Measurements from ENCODE around the gene GPR37L1. TPM values are rescaled to one million over a fixed set of nuclear protein-coding genes. Genes with fewer than 3 reads are reported as not detected.
A peak's percentile ranks its signal among the peaks of the same experiment; 100 is the strongest.

The GPR37L1 gene
- total RNA-seq, 4 donors from 2014 or later: 0.22 to 0.34 TPM; not detected in 2

GRCh38 chr1:202076050-202076511 lies 46.6 kb upstream of the GPR37L1 start:
- Histone ChIP-seq H3K4me1 (peaks cover 0 to under 1% of the 10 kb centered on the region in 2 donors), H3K27ac (no peak overlapping the region), H3K4me3 (replicated peaks in 1 of 3) (no peak overlapping the region), H3K36me3 (no peaks in the 10 kb centered on the region), H3K27me3 (no peaks in the 10 kb centered on the region), H3K9me3 (no peaks in the 10 kb centered on the region)
- TF ChIP-seq, protein P1, sequence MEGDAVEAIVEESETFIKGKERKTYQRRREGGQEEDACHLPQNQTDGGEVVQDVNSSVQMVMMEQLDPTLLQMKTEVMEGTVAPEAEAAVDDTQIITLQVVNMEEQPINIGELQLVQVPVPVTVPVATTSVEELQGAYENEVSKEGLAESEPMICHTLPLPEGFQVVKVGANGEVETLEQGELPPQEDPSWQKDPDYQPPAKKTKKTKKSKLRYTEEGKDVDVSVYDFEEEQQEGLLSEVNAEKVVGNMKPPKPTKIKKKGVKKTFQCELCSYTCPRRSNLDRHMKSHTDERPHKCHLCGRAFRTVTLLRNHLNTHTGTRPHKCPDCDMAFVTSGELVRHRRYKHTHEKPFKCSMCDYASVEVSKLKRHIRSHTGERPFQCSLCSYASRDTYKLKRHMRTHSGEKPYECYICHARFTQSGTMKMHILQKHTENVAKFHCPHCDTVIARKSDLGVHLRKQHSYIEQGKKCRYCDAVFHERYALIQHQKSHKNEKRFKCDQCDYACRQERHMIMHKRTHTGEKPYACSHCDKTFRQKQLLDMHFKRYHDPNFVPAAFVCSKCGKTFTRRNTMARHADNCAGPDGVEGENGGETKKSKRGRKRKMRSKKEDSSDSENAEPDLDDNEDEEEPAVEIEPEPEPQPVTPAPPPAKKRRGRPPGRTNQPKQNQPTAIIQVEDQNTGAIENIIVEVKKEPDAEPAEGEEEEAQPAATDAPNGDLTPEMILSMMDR (IDR thresholded peaks at IDR 0.05): no peak
- TF ChIP-seq POLR2A (IDR thresholded peaks at IDR 0.05): no peak
- 82 to 90% methylated on average over 6 of the region's 6 CpGs for WGBS, 2 donors
- intact Hi-C loops (cut with DNase I): no loop called here
- no peak for DNase-seq

DNA sequence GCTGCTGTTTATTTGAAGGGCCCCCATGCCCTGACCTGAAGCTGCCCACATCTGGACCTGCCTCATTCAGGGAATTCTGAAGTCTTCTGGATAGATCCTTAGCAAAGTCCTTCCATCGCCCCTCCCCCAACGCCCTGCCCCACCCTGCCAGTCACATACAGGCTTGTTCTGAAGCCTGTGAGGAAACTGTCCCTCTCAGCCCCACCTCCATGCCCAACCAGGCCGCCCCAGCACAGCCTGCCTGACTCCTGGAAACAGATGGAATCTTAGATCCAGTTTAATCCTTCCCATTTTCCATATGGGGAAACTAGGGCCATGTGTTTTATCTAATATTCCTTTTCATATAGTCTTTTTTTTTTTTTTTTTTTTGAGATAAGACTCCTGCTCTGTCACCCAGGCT lies 44.5 kb upstream of the GPR37L1 start:
- Histone ChIP-seq H3K9me3 (no peaks in the 10 kb centered on the region), H3K27me3 (no peaks in the 10 kb centered on the region), H3K27ac (no peak overlapping the region), H3K36me3 (no peaks in the 10 kb centered on the region), H3K4me1 (no peaks in the 10 kb centered on the region), H3K4me3 (replicated peaks in 1 of 3) (no peak overlapping the region)
- intact Hi-C loops (cut with DNase I): no loop called here
- WGBS, 2 donors: 69 to 92% methylated on average over 3 of the region's 3 CpGs
- TF ChIP-seq POLR2A (IDR thresholded peaks at IDR 0.05): no peak
- TF ChIP-seq, protein P1 (IDR thresholded peaks at IDR 0.05): no peak
- DNase-seq: no peak

- 76 to 83% methylated on average over 5 to 6 of the region's 6 CpGs for WGBS, 2 donors
- no peaks in the 10 kb centered on the region for H3K36me3 ChIP-seq
- H3K4me3 ChIP-seq (replicated peaks in 1 of 3): no peak overlapping the region
- no peak overlapping the region for H3K27ac ChIP-seq
- H3K27me3 ChIP-seq: no peaks in the 10 kb centered on the region
- TF ChIP-seq, protein P1 (IDR thresholded peaks at IDR 0.05): no peak
- no peak for TF ChIP-seq POLR2A (IDR thresholded peaks at IDR 0.05)
- no peaks in the 10 kb centered on the region for H3K9me3 ChIP-seq
- intact Hi-C loops (cut with DNase I): no loop called here
- no peak for DNase-seq
- peaks cover 2 to 22% of the 10 kb centered on the region in 2 donors for H3K4me1 ChIP-seq
These were observed 40.7 kb upstream of the GPR37L1 start for GRCh38 chr1:202081992-202082391.

GRCh38 chr1:202084791-202085681 lies 37.7 kb upstream of the GPR37L1 start:
- Histone ChIP-seq H3K27me3 (no peaks in the 10 kb centered on the region), H3K36me3 (no peaks in the 10 kb centered on the region), H3K4me3 (replicated peaks in 1 of 3) (no peak overlapping the region), H3K4me1 (peaks cover 4 to 27% of the 10 kb centered on the region in 2 donors), H3K27ac (no peak overlapping the region), H3K9me3 (no peaks in the 10 kb centered on the region)
- no peak for TF ChIP-seq POLR2A (IDR thresholded peaks at IDR 0.05)
- TF ChIP-seq, protein P1 (IDR thresholded peaks at IDR 0.05): no peak
- intact Hi-C loops (cut with DNase I): no loop called here
- 44% methylated on average over 12 to 16 of the region's 16 CpGs for WGBS, 2 donors
- DNase-seq: peak; percentile 18 to 36

Measured in thyroid gland (tissue), 4 donors.